Omental fat pad (tissue), 4 donors: ENCODE measurements around the gene MAG. TPM values are rescaled to one million over a fixed set of nuclear protein-coding genes. Genes with fewer than 3 reads are reported as not detected.

Experiments
- ATAC-seq: fragments of 150-250 bp; one replicate; pipeline ENCODE4 v1.9.1; 2016; ENCODE audit warnings: mild to moderate bottlenecking, moderate library complexity; ENCODE audit not compliant: low FRiP score
- DNase-seq: peaks from one replicate; pipeline ENCODE4 v3.0.0-alpha.2; 2019; ENCODE audit warnings: low spot score
- CTCF ChIP-seq, 3 donors: fragments of 450-650 bp; IDR thresholded peaks; one replicate each; pipeline ENCODE4 v1.5.1; 2016 to 2017; ENCODE audit warnings: antibody characterized with exemption in 3 of 3, mild to moderate bottlenecking in 3 of 3, moderate library complexity in 2 of 3
- total RNA-seq, 4 donors: library from RNA; depleted of rRNA; stranded (reverse); fragments of >200 nt; gene quantifications; one replicate each; pipeline ENCODE4 v1.1.0, GENCODE V29; 2016

MAG gene
- total RNA-seq, 4 donors from 2014 or later: not detected

GRCh38 chr19:35347171-35347929 is 55.4 kb downstream of the MAG start, which contains the start of gene FFAR1:
FFAR1 (plus strand) TSS chr19:35347902; CDS start chr19:35351552, 3,650 bp downstream.
- ATAC-seq: no peak
- TF ChIP-seq CTCF (IDR thresholded peaks at IDR 0.05): no peak
- peak; percentile 18 for DNase-seq

GRCh38 chr19:35347930-35348298 is 56.0 kb downstream of the MAG start:
- peak; percentile 3 for DNase-seq

GRCh38 chr19:35348911-35349611 is 57.1 kb downstream of the MAG start:
- no peak for TF ChIP-seq CTCF (IDR thresholded peaks at IDR 0.05)
- ATAC-seq (no peak), DNase-seq (peak; percentile 5)

More at GRCh38 chr19:35347930-35348298, 56.0 kb downstream of the MAG start:
- no peak for ATAC-seq
- TF ChIP-seq CTCF (IDR thresholded peaks at IDR 0.05): no peak

- no peak for ATAC-seq
- peak; percentile 16 for DNase-seq
- no peak for TF ChIP-seq CTCF (IDR thresholded peaks at IDR 0.05)
Observed at GRCh38 chr19:35349614-35350521, 57.9 kb downstream of the MAG start.

GRCh38 chr19:35350591-35350990 is 58.6 kb downstream of the MAG start:
- no peak for TF ChIP-seq CTCF (IDR thresholded peaks at IDR 0.05)
- ATAC-seq (no peak), DNase-seq (no peak)

GRCh38 chr19:35351411-35352176 is 59.6 kb downstream of the MAG start:
- TF ChIP-seq CTCF (IDR thresholded peaks at IDR 0.05): no peak
- DNase-seq (peak; percentile 18), ATAC-seq (no peak)
